GM19328 (cell line): ENCODE measurements around the gene SLC49A3.
"Not testable (repeated sequence)": the region's sequence is repeated elsewhere in the genome, so short reads cannot be mapped to it uniquely, and the experiment has no call there.

Experiments
- ATAC-seq: cut with Tn5 transposase; IDR thresholded peaks from one replicate; pipeline ENCODE4 v1.9.1; 2021; ENCODE audit warnings: mild to moderate bottlenecking, moderate library complexity; ENCODE audit not compliant: unreplicated experiment

SLC49A3 gene

GRCh38 chr4:681736-682451 lies 7.1 kb downstream of the SLC49A3 start:
- no peak for ATAC-seq

GRCh38 chr4:680928-681645 lies 7.9 kb downstream of the SLC49A3 start:
- ATAC-seq, result no peak

GRCh38 chr4:680551-680927 lies 8.4 kb downstream of the SLC49A3 start:
- no peak for ATAC-seq

- ATAC-seq, result no peak
Measured at GRCh38 chr4:680091-680490, 8.9 kb downstream of the SLC49A3 start.

GRCh38 chr4:679629-680028 lies 9.3 kb downstream of the SLC49A3 start:
- ATAC-seq, result no peak

GRCh38 chr4:679104-679481 lies 9.9 kb downstream of the SLC49A3 start:
- ATAC-seq, result no peak

GRCh38 chr4:678331-679103 lies 10.4 kb downstream of the SLC49A3 start:
- ATAC-seq, result no peak

- ATAC-seq, result no peak
Measured at GRCh38 chr4:677431-678293, 11.3 kb downstream of the SLC49A3 start.

- no peak for ATAC-seq
Measured at GRCh38 chr4:676871-677235, 12.1 kb downstream of the SLC49A3 start.

GRCh38 chr4:675980-676870 lies 12.7 kb downstream of the SLC49A3 start:
- ATAC-seq, result no peak

- ATAC-seq, result no peak
Measured at GRCh38 chr4:675036-675882, 13.7 kb downstream of the SLC49A3 start.

- ATAC-seq, result peak; percentile 59
Measured at GRCh38 chr4:674172-675035, 14.5 kb downstream of the SLC49A3 start, which contains the start of the genes ATP5ME and MYL5. Gene ATP5ME (minus strand): TSS chr4:674276. CDS start chr4:674247, 29 bp downstream. Gene MYL5 (plus strand): TSS chr4:674542. CDS start chr4:678027, 3,485 bp downstream.

GRCh38 chr4:673349-674091 lies 15.4 kb downstream of the SLC49A3 start:
- ATAC-seq, result no peak

GRCh38 chr4:671769-672168 lies 17.2 kb downstream of the SLC49A3 start:
- ATAC-seq, result no peak

GRCh38 chr4:669806-670559 lies 19.0 kb downstream of the SLC49A3 start:
- not testable (repeated sequence) for ATAC-seq

- ATAC-seq, result not testable (repeated sequence)
Measured at GRCh38 chr4:668219-668618, 20.7 kb downstream of the SLC49A3 start.
